NCI-H345 treated with DMSO at 0.1 percent for 48 hours (cell line): ENCODE data around the gene WFDC1.
"Not testable (repeated sequence)": the region's sequence is repeated elsewhere in the genome, so short reads cannot be mapped to it uniquely, and the experiment has no call there.

ENCODE experiments used
- DNase-seq: peaks from one replicate; lab custom pipeline; 2025; ENCODE audit not compliant: unreplicated experiment; lab: John Stamatoyannopoulos, UW

Gene WFDC1

DNA sequence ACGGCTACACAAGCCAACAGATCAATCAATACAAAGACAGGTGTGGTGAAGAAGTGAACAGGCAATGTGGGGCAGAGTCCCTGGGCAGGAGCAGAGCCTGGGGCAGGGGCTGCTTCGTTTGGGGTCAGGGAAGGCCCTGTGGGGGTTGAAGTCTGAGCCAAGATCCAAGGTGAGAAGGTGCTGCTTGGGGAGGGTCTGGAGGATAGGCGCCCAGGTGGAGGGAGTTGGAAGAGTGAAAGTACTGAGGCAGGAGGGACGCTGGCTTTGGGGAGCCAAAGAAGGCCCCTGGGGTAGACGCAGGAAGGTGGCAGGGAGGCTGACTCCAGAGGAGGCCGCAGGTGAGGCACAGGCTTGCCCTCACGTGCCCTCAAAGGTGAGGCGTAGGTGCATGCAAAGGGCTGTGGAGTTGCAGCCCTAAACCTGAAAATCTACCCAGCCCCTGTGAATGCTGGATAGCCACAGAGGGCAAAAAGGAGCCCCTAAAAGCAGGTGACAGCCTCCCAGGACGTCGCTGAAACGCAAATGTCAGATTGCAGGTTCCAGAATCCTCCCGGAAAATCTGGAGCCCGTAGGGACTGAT, 33.3 kb downstream of the WFDC1 start:
- no peak for DNase-seq

DNA sequence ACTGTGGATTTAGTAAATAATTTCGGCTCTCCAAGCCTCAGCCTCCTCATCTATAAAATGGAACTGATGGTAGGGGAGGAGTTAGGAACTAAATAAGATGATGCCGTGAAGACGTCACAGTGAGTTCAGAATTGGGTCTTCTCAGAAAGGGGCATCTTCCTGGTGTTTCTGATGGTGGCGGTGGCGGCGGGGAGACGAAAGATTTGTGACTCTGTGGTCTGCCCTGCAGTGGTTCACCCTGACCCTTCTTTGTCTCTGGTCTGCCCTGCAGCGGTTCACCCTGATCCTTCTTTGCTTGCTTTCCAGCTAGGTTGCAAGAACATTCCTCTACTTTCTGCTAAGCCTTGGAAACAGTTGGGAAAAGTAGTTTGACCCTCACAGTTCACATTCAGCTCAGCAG, 34.3 kb downstream of the WFDC1 start:
- DNase-seq, result no peak

GRCh38 chr16:84329843-84330684, 35.4 kb downstream of the WFDC1 start:
- DNase-seq, result no peak

DNA sequence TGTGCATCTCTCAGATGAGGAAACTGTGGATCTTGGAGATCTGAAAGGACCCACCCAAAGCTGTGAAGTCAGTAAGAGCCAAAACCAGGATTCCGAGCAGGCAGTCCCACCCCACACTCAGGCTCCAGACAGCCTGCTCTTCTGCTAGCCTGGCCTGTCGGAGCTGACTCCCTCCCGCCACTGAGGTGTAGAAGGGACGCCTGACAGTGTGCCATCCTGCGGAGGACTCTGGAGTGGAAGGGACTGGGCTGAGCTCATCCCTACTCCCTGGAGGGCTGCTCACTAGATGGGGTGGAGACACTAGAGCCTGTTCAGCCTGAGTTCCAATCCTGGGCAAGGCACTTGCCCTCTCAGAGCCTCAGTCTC, 36.0 kb downstream of the WFDC1 start:
- no peak for DNase-seq

GRCh38 chr16:84331998-84332780, 37.5 kb downstream of the WFDC1 start:
- no peak for DNase-seq

DNA sequence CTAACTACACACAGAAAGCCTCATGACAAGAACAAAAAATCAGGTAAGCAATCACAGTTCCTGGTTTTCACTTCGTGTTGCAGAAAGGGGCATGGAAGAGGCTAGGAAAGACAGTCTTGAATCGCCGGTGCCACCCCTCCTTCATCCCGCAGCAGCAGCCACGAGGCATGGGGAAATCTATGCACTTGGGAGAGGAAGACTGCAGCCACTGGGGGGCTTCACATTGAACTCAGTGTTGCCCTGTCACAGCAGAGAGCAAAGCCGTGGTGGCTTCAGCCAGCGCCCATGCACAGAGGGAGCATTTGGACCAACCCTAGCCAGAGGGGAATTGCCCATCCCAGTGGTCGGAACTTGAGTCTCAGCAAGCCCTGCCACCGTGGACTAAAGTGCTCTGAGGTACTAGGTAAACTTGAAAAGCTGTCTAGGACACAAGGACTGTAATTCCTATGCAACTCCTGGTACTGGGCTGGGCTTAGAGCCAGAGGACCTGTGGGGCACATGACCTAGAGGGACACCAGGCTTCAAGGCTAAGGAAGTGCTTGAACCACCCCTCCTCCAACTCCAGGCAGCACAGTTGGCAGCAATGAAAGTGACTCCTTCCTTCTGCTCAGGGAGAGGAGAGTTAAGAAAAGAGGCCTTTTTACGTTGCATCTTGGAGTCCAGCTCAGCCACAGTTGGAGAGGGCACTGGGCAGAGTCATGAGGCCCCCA, 38.5 kb downstream of the WFDC1 start:
- no peak for DNase-seq

- no peak for DNase-seq
Measured at GRCh38 chr16:84334058-84334457, 39.4 kb downstream of the WFDC1 start.

GRCh38 chr16:84334482-84334881, 39.8 kb downstream of the WFDC1 start:
- no peak for DNase-seq

- not testable (repeated sequence) for DNase-seq
Measured at GRCh38 chr16:84337236-84337635, 42.6 kb downstream of the WFDC1 start.

DNA sequence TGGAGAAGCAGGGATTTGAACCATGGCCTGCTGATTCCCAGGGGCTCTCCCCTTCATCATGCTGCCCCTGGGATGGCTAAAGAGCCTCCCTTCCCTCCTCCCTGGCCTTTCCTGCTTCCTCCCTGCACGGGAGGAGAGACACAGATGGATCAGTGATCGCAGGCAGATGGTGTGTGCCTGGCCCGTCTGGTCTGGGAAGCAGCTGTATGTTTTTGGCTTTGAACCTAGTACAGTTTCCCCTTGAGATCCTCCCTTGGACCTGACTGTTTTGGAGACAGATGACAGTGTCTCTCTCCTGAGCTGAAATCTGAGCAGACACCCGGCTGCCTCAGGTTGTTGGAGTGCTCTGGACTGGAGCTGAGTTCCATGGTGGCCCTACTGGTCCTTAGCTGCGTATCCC, 44.6 kb downstream of the WFDC1 start:
- no peak for DNase-seq

DNA sequence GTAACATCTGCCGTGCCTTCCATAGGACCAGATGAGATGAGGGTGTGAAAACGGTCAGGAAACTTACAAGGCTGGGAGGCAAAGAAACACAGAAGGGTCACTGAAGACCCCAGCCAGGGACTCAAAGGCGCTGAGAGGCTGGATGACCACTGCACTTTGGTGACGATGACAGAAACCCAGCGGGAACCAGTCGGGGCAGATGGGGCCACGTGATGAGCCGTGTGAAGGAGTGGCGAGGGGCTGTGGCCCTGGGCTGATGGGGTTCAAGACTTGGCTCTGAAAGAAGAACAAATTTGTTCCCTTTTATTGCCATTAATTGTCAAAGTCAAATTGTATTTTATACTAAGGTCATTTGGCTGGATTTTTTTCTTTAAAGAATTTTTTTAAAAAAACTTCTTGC, 45.1 kb downstream of the WFDC1 start:
- no peak for DNase-seq

GRCh38 chr16:84340325-84341040, 45.8 kb downstream of the WFDC1 start:
- DNase-seq, result no peak

- DNase-seq, result no peak
Measured at GRCh38 chr16:84341528-84342295, 47.0 kb downstream of the WFDC1 start.

DNA sequence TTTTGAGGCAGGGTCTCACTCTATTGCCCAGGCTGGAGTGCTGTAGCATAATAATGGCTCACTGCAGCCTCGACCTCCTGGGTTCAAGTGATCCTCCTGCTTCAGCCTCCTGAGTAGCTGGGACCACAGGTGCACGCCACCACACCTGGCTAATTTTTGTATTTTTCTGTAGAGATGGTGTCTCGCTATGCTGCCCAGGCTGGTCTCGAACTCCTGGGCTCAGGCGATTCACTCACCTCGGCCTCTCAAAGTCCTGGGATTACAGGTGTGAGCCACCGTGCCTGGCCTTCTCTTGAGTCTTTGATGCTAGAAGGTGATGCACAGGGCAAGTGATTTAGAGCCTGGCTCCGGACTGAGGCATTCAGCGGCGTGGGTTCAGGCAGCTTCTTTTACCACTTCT, 49.1 kb downstream of the WFDC1 start:
- DNase-seq, result not testable (repeated sequence)

DNA sequence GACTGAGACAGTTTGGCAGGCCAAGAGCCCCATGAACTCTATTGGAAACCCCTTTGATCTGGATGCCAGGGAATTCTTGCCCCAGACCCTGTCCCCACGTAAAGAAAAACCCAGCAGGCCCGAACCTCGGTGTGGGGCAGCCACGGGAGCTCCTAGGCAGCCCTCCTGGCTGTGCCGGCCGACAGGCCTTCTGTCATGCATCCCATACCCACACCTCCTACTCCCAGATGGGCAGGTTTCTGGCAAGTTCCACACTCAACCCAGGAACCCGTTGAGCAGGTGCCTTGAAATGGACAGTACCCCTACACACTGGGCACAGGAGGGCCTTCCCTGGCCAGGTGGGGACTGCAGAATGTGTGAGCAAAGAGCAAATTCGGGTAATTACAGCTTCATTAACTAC, 50.1 kb downstream of the WFDC1 start:
- DNase-seq, result no peak

DNA sequence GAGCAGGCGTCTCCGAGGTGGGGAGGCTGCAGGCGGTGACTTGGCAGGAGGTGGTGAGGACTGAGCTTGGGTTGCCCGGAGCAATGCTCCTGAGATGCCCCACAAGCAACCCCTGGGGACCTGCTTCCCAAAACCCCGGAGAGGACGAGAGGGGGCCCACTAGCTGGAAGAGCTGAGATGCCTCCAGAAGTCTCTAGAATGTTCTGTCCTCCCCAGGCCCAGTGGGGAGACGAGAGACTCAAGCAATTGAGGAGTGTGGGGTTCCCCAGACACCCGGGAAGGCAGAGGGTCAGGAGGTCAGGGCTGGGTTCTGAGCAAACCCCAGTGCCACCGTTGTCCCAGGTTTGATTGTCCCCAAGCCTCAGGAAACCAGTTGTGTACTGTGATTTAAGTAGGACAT, 52.5 kb downstream of the WFDC1 start:
- no peak for DNase-seq

DNA sequence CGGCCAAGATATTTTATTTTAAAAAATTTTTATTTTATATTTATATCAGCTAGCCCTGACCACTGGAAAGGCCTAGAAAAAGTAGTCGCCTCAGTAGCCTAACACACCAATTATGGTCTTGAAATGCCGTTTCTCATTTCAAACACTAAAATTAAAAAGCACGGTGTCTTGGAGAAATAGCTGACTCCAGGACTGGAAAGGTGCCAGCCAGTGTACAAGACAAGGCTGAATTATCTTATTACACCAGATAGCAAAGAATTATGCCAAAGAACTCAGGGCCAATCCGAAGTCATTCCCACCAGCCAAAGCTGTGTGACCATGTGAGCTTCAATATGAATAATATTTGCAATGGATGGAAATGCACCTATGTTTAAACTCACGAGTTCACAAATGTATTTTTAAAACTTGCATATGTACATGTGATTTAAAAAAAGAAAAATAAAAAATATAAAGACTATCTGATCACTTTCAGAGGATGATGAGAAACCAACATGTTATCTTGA, 53.8 kb downstream of the WFDC1 start:
- DNase-seq, result no peak

- DNase-seq, result no peak
Measured at GRCh38 chr16:84349862-84350684, 55.4 kb downstream of the WFDC1 start.
